HEK293 (cell line): Measurements from ENCODE around the gene RCAN2.

Experiments used
- MYNN ChIP-seq: fragments of 450-650 bp; formaldehyde crosslinking; IDR thresholded peaks from 2 replicates; pipeline ENCODE4 v1.5.1; 2016; ENCODE audit warnings: missing biosample characterization, missing genetic modification characterization, borderline replicate concordance
- SP3 ChIP-seq: fragments of 450-650 bp; formaldehyde crosslinking; IDR thresholded peaks from 2 replicates; pipeline ENCODE4 v1.5.1; 2016; ENCODE audit warnings: missing biosample characterization, missing genetic modification characterization
- TCF7L2 ChIP-seq: IDR thresholded peaks from 2 replicates; pipeline ENCODE4 v1.6.1; 2011; ENCODE audit warnings: low read depth, mild to moderate bottlenecking, inconsistent platforms, low read length, moderate library complexity, borderline replicate concordance
- TRIM28 ChIP-seq: IDR thresholded peaks from 2 replicates; pipeline ENCODE4 v1.6.1; 2011; ENCODE audit warnings: low read length, control low read depth, borderline replicate concordance
- ZNF654 ChIP-seq: fragments of 450-650 bp; formaldehyde crosslinking; IDR thresholded peaks from 2 replicates; pipeline ENCODE4 v1.5.1; 2016; ENCODE audit warnings: low read depth, missing biosample characterization, missing genetic modification characterization
- ZNF785 ChIP-seq: fragments of 450-650 bp; formaldehyde crosslinking; IDR thresholded peaks from 2 replicates; pipeline ENCODE4 v1.5.1; 2016; ENCODE audit warnings: missing biosample characterization, missing genetic modification characterization

DNA sequence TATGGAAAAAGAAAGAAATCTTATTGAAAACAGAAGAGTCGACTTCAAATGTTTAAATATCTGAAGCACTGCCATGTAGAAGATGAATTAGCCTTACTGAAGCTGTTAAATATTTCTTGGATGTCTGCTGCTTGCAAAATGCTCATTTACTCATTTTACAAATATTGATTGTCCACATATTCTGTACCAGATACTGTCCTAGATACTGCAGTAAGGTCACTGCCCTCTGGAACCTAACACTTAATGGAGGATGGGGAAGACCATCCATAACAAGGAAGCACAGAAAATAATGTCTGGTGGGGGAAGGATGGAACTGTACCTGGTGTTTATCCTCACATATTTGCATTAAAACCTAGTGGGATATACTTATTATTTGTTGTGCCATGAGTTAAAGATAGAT is 99.0 kb downstream of the RCAN2 start:
- no peak for TF ChIP-seq MYNN (tag by site-specific recombination)
- TF ChIP-seq ZNF785 (tag by site-specific recombination) = no peak
- TF ChIP-seq TRIM28 = no peak
- no peak for TF ChIP-seq SP3 (tag by site-specific recombination)
- TF ChIP-seq TCF7L2 = no peak
- TF ChIP-seq ZNF654 (tag by site-specific recombination) = no peak
